RKO (cell line): ENCODE results near the gene NPB.

Experiments
- DNase-seq: peaks from one replicate; pipeline ENCODE4 v3.0.0-alpha.2; 2016; ENCODE audit warnings: low spot score

The NPB gene

GRCh38 chr17:81926451-81927151 is 24.6 kb downstream of the NPB start:
- DNase-seq, result peak; percentile 73

- DNase-seq, result no peak
Measured at GRCh38 chr17:81927152-81927652, 25.2 kb downstream of the NPB start.

- peak; percentile 93 for DNase-seq
Measured at GRCh38 chr17:81927653-81928543, 25.9 kb downstream of the NPB start, which contains the start of gene MAFG. Gene MAFG, minus strand, starts transcription at chr17:81927735. Its CDS starts 4,550 bp downstream, at chr17:81923185.

GRCh38 chr17:81928544-81929252 is 26.7 kb downstream of the NPB start:
- peak; percentile 43 for DNase-seq

DNA sequence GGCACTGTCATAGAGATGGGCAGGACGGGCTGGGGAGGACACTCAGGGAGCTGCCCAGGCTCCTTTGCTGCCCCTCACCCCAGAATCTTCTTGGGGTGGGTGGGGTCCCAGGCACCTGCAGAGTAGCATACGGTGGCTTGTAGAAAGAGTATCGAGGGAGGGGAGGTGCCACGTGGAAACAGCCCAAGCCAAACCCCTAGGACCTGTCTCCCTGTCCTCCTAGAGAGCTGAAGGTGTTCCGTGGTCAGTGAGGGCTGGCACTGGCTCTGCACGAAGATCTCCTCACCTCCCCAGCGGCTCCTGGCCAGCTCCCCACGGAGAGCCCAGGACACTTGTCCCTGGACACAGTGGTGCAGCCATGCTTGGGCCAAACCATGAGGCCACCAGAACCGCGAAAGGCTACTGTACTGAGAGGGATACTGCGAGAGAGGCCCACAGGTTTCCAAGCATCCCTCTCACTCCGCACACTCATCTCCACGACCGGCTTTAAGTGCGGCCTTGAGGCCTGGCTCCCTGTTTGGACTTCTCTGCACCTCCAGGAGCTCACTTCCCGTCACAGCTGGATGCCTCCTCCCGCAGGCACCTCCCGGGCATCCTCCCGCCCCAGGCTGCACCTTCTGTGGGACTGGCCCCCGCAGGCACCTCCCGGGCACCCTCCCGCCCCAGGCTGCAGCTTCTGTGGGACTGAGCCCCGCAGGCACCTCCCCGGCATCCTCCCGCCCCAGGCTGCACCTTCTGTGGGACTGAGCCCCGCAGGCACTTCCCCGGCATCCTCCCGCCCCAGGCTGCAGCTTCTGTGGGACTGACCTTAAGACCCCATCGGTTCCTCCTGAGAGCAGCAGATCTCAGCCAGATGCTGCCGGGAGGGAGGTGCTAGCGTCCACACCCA is 27.5 kb downstream of the NPB start:
- no peak for DNase-seq

GRCh38 chr17:81930142-81931125 is 28.4 kb downstream of the NPB start:
- no peak for DNase-seq

GRCh38 chr17:81931189-81931556 is 29.1 kb downstream of the NPB start:
- DNase-seq, result no peak

- DNase-seq, result peak; percentile 37
Measured at GRCh38 chr17:81931557-81932332, 29.7 kb downstream of the NPB start.

DNA sequence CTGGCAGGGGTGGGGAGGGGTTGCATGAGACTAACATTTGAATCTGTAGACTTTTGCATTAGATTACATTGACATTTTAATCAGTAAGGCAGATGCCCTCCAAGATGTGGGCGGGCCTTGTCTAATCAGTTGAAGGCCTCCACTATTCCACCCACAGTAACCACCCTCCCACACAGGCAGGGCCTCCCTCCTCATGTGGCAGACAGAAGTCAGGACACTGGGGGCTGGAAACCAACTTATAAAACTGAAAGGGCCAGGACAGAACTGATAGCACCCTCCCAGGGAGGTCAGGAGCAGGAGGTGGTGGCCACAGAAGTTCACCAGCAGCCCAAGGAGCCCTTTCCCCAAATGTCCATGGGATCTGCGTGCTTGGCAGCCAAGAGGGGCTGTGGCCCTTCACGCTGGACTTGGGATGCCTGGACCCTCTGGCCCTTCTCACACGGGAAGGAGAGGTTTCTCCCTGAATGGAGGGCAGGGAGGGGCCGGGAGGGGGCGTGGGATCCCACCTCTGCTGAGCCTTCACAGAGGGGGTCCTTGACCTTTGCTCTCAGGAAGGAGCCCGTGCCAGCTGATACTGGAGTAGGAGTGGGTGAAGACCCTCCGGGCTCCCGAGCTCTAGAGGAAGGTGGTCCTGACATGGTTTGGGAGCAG is 30.4 kb downstream of the NPB start:
- DNase-seq, result no peak

- no peak for DNase-seq
Measured at GRCh38 chr17:81933178-81933699, 31.2 kb downstream of the NPB start.

DNA sequence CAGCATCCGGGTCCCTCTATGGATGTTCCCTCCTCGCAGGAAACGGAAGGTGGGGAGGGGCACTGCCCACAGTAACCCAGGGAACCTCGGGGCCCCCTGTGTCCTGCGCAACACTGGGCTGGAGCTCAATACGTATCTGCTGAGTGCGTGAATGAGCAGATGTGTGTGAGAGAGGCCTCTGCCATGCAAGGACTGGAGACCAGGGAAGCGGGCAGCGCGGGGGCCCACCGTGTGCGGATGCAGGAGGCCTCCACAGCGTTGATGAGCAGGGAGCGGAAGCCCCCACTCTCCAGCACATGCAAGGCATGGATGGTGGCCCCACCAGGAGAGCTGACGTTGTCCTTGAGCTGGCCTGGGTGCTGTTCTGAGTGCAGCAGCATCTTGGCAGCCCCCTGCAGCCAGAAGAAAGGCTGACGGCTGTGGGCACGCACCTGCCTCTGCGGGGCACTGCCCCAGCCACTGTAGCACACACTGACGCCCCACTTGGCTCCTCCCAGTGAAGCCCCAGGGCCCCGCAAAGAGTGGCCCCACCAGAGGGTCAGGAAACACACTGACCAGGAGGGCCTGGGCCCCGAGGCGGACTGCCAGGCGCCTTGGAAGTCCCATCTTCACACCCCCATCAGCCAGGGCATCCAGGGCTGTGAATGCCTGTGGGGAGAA is 32.2 kb downstream of the NPB start:
- DNase-seq, result no peak

DNA sequence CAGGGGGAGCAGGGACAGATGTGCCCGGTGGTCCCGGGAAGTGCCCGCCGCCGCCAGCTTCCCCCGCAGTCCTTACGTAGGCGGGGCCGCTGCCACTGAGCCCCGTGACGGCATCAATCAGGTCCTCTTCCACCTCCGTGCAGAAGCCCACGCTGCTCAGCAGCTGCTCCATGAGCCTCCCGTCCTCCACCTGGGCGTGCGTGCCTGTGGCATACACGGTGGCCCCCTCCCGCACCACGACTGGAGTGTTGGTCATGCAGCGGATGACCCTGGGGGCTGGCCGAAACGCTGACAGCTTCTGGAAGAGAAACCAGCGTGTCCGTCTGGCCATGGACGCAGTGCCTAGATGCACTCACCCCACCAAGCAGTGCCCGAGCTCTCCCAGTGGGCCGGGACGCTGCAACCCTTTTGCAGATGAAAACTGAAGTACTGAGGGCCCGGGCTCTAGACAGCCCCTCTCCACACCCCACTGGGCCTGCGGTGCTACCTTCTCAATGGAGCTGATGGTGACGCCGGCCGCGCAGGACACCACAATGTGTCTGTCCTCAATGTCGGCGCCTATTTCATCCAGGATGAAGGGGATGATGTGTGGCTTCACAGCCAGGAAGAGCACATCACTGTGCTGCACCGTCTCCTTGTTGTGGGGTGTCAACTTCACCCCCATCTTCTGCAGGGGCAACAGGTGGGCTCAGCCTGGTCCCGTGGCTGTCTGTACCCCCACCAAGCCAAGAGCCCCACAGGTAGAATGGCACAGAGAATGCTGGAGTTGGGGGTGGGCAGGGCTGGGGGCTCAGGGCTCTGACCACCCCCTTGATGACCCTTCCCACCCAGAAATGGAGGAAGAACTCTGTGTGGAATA is 33.0 kb downstream of the NPB start:
- DNase-seq, result no peak

DNA sequence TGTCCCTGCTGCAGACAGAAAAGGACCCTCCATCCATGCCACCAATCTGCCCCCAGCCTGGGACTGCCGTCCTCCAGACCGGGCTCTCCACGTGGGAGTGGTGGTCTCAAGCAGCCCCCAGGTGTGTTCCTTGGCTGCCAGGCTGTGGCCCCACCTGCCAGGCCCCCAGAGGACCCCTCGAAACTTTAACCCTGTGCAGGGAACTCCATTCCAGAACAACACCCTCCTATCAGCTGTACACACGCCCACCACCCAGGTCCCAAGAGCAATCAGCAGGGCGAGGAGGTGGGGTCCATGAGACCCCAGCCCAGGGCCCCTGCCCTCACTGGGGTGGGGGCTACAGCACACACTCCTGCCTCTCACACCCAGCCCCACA is 33.7 kb downstream of the NPB start:
- DNase-seq, result no peak

- no peak for DNase-seq
Measured at GRCh38 chr17:81939218-81939617, 37.2 kb downstream of the NPB start.

GRCh38 chr17:81939881-81940385 is 37.9 kb downstream of the NPB start:
- no peak for DNase-seq

GRCh38 chr17:81940538-81941483 is 38.8 kb downstream of the NPB start:
- no peak for DNase-seq
